ENCODE results near the gene IGFBP1. TPM values are rescaled to one million over a fixed set of nuclear protein-coding genes. Genes with fewer than 3 reads are reported as not detected.
"Not testable (repeated sequence)": the region's sequence is repeated elsewhere in the genome, so short reads cannot be mapped to it uniquely, and the experiment has no call there.

IGFBP1 gene
- total and polyA plus RNA-seq, 9 of the 15 experiments (the other 6 are each of a cell fraction or from before 2014, with no cell fraction given) = not detected

DNA sequence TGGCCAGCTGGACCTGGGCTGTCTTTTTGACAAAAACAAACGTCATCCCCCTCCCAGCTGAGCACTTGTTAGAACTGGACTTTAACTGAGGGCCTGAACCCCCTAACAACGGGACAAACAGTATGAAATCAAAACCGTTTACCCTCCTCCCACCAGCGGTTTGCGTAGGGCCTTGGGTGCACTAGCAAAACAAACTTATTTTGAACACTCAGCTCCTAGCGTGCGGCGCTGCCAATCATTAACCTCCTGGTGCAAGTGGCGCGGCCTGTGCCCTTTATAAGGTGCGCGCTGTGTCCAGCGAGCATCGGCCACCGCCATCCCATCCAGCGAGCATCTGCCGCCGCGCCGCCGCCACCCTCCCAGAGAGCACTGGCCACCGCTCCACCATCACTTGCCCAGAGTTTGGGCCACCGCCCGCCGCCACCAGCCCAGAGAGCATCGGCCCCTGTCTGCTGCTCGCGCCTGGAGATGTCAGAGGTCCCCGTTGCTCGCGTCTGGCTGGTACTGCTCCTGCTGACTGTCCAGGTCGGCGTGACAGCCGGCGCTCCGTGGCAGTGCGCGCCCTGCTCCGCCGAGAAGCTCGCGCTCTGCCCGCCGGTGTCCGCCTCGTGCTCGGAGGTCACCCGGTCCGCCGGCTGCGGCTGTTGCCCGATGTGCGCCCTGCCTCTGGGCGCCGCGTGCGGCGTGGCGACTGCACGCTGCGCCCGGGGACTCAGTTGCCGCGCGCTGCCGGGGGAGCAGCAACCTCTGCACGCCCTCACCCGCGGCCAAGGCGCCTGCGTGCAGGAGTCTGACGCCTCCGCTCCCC, at the start of gene IGFBP1 (continued):
- no peak for TF ChIP-seq JUND (IDR thresholded peaks at IDR 0.05; ENCODE audit: borderline replicate concordance, low read depth, low read length)
- TF ChIP-seq JUND (tag; IDR thresholded peaks at IDR 0.05; ENCODE audit: borderline replicate concordance, low read depth, low read length) = no peak
- TF ChIP-seq ILK (tag; IDR thresholded peaks at IDR 0.05; ENCODE audit: borderline replicate concordance, low read depth) = no peak
- TF ChIP-seq ZNF224 (CRISPR knock-in tag; IDR thresholded peaks at IDR 0.05) = no peak
- TF ChIP-seq ZNF134 (CRISPR knock-in tag; conservative IDR thresholded peaks at IDR 0.05) = no peak
- TF ChIP-seq EHMT2 (IDR thresholded peaks at IDR 0.05) = no peak
- no peak for TF ChIP-seq ZNF146 (CRISPR knock-in tag; IDR thresholded peaks at IDR 0.05; ENCODE audit: unreplicated experiment)
- no peak for TF ChIP-seq ZNF644 (tag; IDR thresholded peaks at IDR 0.05; ENCODE audit: low read depth)

DNA sequence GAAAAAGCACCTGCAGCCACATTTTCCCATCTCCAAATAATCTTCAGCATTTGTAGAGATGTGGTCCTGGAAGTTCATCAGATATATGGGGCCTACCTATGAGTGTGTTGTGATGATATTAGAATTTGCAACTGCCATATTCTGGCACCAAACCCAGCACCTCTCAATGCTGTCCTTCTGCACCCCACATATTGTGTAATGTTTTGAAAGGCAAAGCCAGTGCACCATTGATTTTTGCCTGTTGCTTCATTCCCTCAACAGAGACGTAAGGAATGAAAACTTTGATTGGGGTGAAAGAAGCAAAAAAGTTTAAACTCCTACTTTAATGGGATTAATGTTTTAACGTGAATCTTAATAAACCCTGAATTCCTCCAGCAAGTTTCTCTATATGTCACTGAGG, 49.4 kb upstream of the IGFBP1 start:
- BruUV-seq (replicated peaks); H3K4me3 ChIP-seq; H2AFZ ChIP-seq (ENCODE audit: low read depth, low read length); in situ Hi-C loops (cut with MboI); CTCF ChIA-PET (ENCODE audit: low intra/inter-chr PET ratio); DNase-seq (ENCODE audit: extremely low read depth in 1 of 4, low spot score in 3 of 4); H3K4me2 ChIP-seq (ENCODE audit: insufficient read depth, low read length); H3K9ac ChIP-seq (ENCODE audit: insufficient read depth in 1 of 2, low read depth in 2 of 2, low read length in 2 of 2); H3K36me3 ChIP-seq (ENCODE audit: control insufficient read depth, insufficient read depth, low read length); intact Hi-C loops (cut with micrococcal nuclease); H3K9me1 ChIP-seq (ENCODE audit: control insufficient read depth, insufficient read depth, low read length); H3K27ac ChIP-seq (ENCODE audit: extremely low read depth, low read depth, low read length); FAIRE-seq; H3K27me3 ChIP-seq (ENCODE audit: control insufficient read depth in 2 of 2, insufficient read depth in 2 of 2, low read length in 2 of 2); POLR2A ChIA-PET; H3K4me1 ChIP-seq (replicated peaks in 1 of 2; ENCODE audit: control insufficient read depth in 2 of 2, insufficient read depth in 2 of 2, low read length in 2 of 2); H3K9me3 ChIP-seq (replicated peaks; ENCODE audit: control insufficient read depth, insufficient read depth, low read depth, low read length); H3K79me2 ChIP-seq (ENCODE audit: control insufficient read depth, insufficient read depth, low read length); ATAC-seq; H4K20me1 ChIP-seq (replicated peaks; ENCODE audit: control insufficient read depth, insufficient read depth, low read length): not testable (repeated sequence)
- 0% methylated on average over 2 of the region's 2 CpGs for WGBS (ENCODE audit: insufficient coverage, low coverage, missing lambda C conversion rate)

DNA sequence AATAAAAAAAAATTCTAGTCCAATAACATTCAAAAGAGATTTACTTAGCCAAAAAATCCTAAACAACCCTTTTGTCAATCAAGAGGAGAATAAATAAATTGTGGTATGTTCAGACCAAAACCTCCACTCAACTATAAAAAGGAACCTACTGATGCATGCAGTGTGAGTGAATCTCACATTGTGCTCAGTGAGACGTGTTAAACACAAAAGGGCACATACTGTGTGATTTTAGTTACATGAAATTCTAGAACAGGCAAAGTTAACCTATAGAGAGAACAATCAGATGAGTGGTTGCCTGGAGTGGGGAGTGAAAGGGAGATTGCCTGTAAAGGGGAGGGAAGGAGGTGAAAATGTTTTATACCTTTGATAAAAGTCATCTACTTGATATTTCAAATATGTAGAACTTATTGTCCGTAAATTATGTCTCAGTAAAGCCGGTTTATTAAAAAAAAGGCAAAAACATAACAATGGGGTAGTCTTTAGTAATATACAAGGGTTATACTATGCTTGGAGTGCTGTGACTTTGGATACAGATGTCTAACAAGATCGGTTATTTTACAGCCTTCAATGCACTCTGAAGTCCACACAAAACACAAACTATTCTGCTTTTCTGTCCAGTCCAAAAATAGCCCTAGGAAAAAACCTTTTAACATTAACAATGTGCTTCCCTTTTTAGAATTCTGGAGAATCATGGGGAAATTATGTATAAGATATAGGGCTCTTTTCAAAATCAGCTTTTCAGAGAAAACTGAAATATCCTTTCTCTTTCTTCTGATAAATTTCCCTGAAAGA, 46.2 kb upstream of the IGFBP1 start:
- CTCF ChIA-PET (ENCODE audit: low intra/inter-chr PET ratio); H3K9me3 ChIP-seq (replicated peaks; ENCODE audit: control insufficient read depth, insufficient read depth, low read depth, low read length); H3K27ac ChIP-seq (ENCODE audit: extremely low read depth, low read depth, low read length); H3K4me3 ChIP-seq; H3K4me1 ChIP-seq (replicated peaks in 1 of 2; ENCODE audit: control insufficient read depth in 2 of 2, insufficient read depth in 2 of 2, low read length in 2 of 2); H3K79me2 ChIP-seq (ENCODE audit: control insufficient read depth, insufficient read depth, low read length); H3K27me3 ChIP-seq (ENCODE audit: control insufficient read depth in 2 of 2, insufficient read depth in 2 of 2, low read length in 2 of 2); H3K9ac ChIP-seq (ENCODE audit: insufficient read depth in 1 of 2, low read depth in 2 of 2, low read length in 2 of 2); H3K4me2 ChIP-seq (ENCODE audit: insufficient read depth, low read length); intact Hi-C loops (cut with micrococcal nuclease); H3K9me1 ChIP-seq (ENCODE audit: control insufficient read depth, insufficient read depth, low read length); BruUV-seq (replicated peaks); POLR2A ChIA-PET; DNase-seq (ENCODE audit: extremely low read depth in 1 of 4, low spot score in 3 of 4); H2AFZ ChIP-seq (ENCODE audit: low read depth, low read length); H3K36me3 ChIP-seq (ENCODE audit: control insufficient read depth, insufficient read depth, low read length); H4K20me1 ChIP-seq (replicated peaks; ENCODE audit: control insufficient read depth, insufficient read depth, low read length); in situ Hi-C loops (cut with MboI); FAIRE-seq; ATAC-seq: not testable (repeated sequence)
- 3% methylated on average over 4 of the region's 4 CpGs for WGBS (ENCODE audit: insufficient coverage, low coverage, missing lambda C conversion rate)

Data from K562 (cell line).